ENCODE measurements around the gene LRP1B.

Gene LRP1B

DNA sequence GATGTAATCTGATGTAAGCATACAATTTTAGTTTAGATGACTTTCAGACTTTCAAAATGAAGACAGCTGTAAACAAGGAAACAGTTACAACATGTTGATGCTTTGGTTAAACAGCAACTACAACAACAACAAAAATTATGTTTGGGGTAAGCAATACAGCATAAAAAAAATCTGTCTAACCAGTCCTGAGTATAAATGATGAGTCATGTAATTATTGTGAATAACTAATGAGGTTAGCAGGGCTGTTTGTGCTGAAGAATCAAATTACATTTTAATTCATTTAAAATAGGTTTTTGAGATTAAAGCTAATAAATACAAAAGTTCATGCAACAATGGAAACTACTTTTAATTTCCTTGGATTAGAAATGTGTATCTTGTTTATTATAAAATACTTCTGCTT, 266.9 kb downstream of the LRP1B start:
- TF ChIP-seq CTCF (conservative IDR thresholded peaks at IDR 0.05), result no peak
- H3K27ac ChIP-seq, result no peak overlapping the region

GRCh38 chr2:141856215-141856919, 274.4 kb downstream of the LRP1B start:
- no peak for TF ChIP-seq CTCF (conservative IDR thresholded peaks at IDR 0.05)

DNA sequence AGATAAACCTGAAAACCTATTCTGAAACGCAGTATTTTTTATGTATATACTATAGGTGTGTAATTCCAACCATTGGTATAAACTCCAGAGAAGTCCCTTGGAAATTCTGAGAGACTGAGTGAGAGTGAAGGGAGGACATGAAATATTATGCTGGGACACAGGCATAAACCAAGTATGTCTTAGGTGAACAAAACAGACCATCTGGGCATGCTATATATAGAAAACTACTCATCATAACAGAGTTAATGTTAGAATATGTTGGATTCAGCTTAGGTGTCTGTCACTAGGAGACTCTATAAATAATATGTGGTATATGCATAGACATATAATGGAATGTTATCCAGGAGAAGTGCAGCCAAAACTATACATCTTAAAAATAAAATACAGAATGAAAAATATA, 282.6 kb downstream of the LRP1B start:
- TF ChIP-seq CTCF (conservative IDR thresholded peaks at IDR 0.05), result no peak
- H3K27ac ChIP-seq, result no peak overlapping the region

More at GRCh38 chr2:141856215-141856919, 274.4 kb downstream of the LRP1B start:
- H3K27ac ChIP-seq, result no peak overlapping the region

- no peak for TF ChIP-seq CTCF (conservative IDR thresholded peaks at IDR 0.05)
- H3K27ac ChIP-seq, result no peak overlapping the region
Measured at GRCh38 chr2:141844231-141844630, 286.6 kb downstream of the LRP1B start.

- H3K27ac ChIP-seq, result peak overlapping the region; percentile 1; the same call in 1 of the 2 replicates
- no peak for TF ChIP-seq CTCF (conservative IDR thresholded peaks at IDR 0.05)
Measured at GRCh38 chr2:141835103-141835502, 295.7 kb downstream of the LRP1B start.

DNA sequence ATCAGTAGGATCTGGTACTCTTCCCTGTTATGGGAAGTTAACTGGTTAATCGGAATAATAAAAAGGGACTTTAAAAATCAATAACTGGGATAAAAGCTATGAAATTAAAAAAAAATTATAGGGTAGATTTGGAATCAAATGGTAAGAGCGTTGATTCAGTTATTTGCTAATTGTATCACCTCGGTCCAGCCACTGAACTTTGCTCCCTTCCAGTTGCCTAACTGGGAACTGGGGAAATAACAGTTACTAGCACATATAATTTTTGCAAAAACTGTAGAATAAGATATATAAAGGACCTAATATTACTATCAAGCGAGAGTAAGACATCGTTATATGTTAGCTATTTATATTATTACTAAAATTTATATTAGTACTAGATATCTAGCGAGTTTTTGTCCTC, 302.1 kb downstream of the LRP1B start:
- TF ChIP-seq CTCF (conservative IDR thresholded peaks at IDR 0.05), result no peak
- no peak overlapping the region for H3K27ac ChIP-seq

- H3K27ac ChIP-seq, result no peak overlapping the region
- no peak for TF ChIP-seq CTCF (conservative IDR thresholded peaks at IDR 0.05)
Measured at GRCh38 chr2:141824790-141825189, 306.0 kb downstream of the LRP1B start.
